Endodermal cell (in vitro differentiated cells): ENCODE data around the gene ISOC2. TPM values are rescaled to one million over a fixed set of nuclear protein-coding genes. Genes with fewer than 3 reads are reported as not detected.

ENCODE experiments used
- DNase-seq: peaks from one replicate; pipeline ENCODE4 v3.0.0-alpha.2; 2017
- H3K27ac ChIP-seq: 2 replicates; pipeline ENCODE4 v1.5.1; 2013; ENCODE audit warnings: mild to moderate bottlenecking, low read depth, low read length, moderate library complexity
- H3K27me3 ChIP-seq: 2 replicates; pipeline ENCODE4 v1.6.1; 2013; ENCODE audit warnings: mild to moderate bottlenecking, low read length, moderate library complexity; ENCODE audit not compliant: insufficient read depth, control insufficient read depth, poor library complexity, severe bottlenecking
- H3K36me3 ChIP-seq: 2 replicates; pipeline ENCODE4 v1.7.0; 2013; ENCODE audit warnings: mild to moderate bottlenecking, low read length, moderate library complexity; ENCODE audit not compliant: control insufficient read depth, insufficient read depth
- H3K4me1 ChIP-seq: one replicate; pipeline ENCODE4 v1.7.0; 2013; ENCODE audit warnings: low read length; ENCODE audit not compliant: control insufficient read depth, insufficient read depth
- H3K4me3 ChIP-seq: 2 replicates; pipeline ENCODE4 v1.5.1; 2013; ENCODE audit warnings: mild to moderate bottlenecking, low read length, moderate library complexity
- H3K9ac ChIP-seq: 2 replicates; pipeline ENCODE4 v1.6.1; 2013; ENCODE audit warnings: mild to moderate bottlenecking, low read length, moderate library complexity; ENCODE audit not compliant: poor library complexity, severe bottlenecking; ENCODE audit errors: extremely low read depth
- H3K9me3 ChIP-seq: 2 replicates; pipeline ENCODE4 v1.6.1; 2013; ENCODE audit warnings: mild to moderate bottlenecking, low read length, moderate library complexity; ENCODE audit not compliant: control insufficient read depth
- H3K27ac Mint-ChIP-seq: 2 replicates; pipeline ENCODE4 v1.8.0; 2020; ENCODE audit warnings: mixed read lengths
- H3K27me3 Mint-ChIP-seq: 2 replicates; pipeline ENCODE4 v1.8.0; 2021; ENCODE audit warnings: mild to moderate bottlenecking, mixed read lengths; ENCODE audit not compliant: insufficient read depth
- H3K36me3 Mint-ChIP-seq: 2 replicates; pipeline ENCODE4 v1.8.0; 2020; ENCODE audit warnings: low read depth, mixed read lengths
- H3K4me1 Mint-ChIP-seq: 2 replicates; pipeline ENCODE4 v1.8.0; 2020; ENCODE audit warnings: mixed read lengths
- H3K4me3 Mint-ChIP-seq: 2 replicates; pipeline ENCODE4 v1.8.0; 2020; ENCODE audit warnings: mild to moderate bottlenecking, moderate library complexity, mixed read lengths
- H3K9me3 Mint-ChIP-seq: 2 replicates; pipeline ENCODE4 v1.8.0; 2020; ENCODE audit warnings: mild to moderate bottlenecking, mixed read lengths
- WGBS, 2 experiments: methylation state at CpG; one replicate each; pipeline versions ENCODE4 v1.1.5 to v1.1.7; 2013; ENCODE audit warnings: missing lambda C conversion rate in 2 of 2, mixed read lengths in 1 of 2; ENCODE audit not compliant: insufficient coverage in 1 of 2, insufficient read length in 1 of 2; 5-methylcytosine and 5-hydroxymethylcytosine counted together
- total RNA-seq, 2 donors: library from RNA; stranded (reverse); fragmentation: NEBNext Ultra II Directional in 1 of 2; extraction: Animal tissue kit (Norgen Biotek cat#: 25700) in 1 of 2; gene quantifications; 2 replicates in 1 of 2; 3 replicates in 1 of 2; pipeline ENCODE4 v1.2.1, GENCODE V29; 2021
- TF ChIP-seq, protein P1 (sequence below): fragments of 200-600 bp; sonication (generic); conservative IDR thresholded peaks from 2 replicates; pipeline ENCODE4 v1.5.0; 2021; ENCODE audit warnings: antibody characterized with exemption, mild to moderate bottlenecking

ISOC2 gene
- total RNA-seq, 2 donors from 2014 or later, result 35.9 to 39.2 TPM

DNA sequence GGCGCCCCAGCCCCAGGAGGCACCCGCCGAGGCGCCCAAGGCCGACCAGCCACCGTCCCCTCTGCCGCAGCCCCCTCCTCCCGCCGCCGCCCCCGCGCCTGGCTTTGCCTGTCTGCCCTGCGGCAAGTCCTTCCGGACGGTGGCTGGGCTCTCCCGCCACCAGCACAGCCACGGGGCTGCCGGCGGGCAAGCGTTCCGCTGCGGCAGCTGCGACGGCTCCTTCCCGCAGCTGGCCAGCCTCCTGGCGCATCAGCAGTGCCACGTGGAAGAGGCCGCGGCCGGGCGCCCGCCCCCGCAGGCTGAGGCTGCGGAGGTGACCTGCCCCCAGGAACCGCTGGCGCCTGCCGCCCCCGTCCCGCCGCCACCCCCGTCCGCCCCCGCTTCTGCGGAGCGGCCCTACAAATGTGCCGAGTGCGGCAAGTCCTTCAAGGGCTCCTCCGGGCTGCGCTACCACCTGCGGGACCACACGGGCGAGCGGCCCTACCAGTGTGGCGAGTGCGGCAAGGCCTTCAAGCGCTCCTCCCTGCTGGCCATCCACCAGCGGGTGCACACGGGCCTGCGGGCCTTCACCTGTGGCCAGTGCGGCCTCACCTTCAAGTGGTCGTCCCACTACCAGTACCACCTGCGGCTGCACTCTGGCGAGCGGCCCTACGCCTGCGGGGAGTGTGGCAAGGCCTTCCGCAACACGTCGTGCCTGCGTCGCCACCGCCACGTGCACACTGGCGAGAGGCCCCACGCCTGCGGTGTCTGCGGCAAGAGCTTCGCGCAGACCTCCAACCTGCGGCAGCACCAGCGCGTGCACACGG is 20.9 kb upstream of the ISOC2 start:
- Mint-ChIP-seq H3K9me3 (no peaks in the 10 kb centered on the region), H3K36me3 (peaks cover 7% of the 10 kb centered on the region), H3K4me3 (no peak overlapping the region), H3K27ac (no peak overlapping the region), H3K4me1 (peaks cover 16% of the 10 kb centered on the region), H3K27me3 (no peaks in the 10 kb centered on the region)
- Histone ChIP-seq H3K27ac (no peak overlapping the region), H3K4me1 (peaks cover 10% of the 10 kb centered on the region), H3K36me3 (peaks cover 5% of the 10 kb centered on the region), H3K4me3 (no peak overlapping the region), H3K9ac (no peak overlapping the region), H3K27me3 (no peaks in the 10 kb centered on the region), H3K9me3 (no peaks in the 10 kb centered on the region)
- TF ChIP-seq, protein P1, sequence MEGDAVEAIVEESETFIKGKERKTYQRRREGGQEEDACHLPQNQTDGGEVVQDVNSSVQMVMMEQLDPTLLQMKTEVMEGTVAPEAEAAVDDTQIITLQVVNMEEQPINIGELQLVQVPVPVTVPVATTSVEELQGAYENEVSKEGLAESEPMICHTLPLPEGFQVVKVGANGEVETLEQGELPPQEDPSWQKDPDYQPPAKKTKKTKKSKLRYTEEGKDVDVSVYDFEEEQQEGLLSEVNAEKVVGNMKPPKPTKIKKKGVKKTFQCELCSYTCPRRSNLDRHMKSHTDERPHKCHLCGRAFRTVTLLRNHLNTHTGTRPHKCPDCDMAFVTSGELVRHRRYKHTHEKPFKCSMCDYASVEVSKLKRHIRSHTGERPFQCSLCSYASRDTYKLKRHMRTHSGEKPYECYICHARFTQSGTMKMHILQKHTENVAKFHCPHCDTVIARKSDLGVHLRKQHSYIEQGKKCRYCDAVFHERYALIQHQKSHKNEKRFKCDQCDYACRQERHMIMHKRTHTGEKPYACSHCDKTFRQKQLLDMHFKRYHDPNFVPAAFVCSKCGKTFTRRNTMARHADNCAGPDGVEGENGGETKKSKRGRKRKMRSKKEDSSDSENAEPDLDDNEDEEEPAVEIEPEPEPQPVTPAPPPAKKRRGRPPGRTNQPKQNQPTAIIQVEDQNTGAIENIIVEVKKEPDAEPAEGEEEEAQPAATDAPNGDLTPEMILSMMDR, result no peak
- DNase-seq, result peak; percentile 51
- 96 to 98% methylated on average over 36 to 83 of the region's 83 CpGs for WGBS, 2 experiments

DNA sequence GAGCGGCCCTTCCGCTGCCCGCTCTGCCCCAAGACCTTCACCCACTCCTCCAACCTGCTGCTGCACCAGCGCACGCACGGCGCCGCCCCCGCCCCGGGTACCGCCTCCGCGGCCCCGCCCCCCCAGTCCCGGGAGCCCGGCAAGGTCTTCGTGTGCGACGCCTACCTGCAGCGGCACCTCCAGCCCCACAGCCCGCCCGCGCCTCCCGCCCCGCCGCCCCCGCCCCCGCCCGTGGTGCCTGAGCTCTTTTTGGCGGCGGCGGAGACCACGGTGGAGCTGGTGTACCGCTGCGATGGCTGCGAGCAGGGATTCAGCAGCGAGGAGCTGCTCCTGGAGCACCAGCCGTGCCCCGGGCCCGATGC is 20.3 kb upstream of the ISOC2 start:
- TF ChIP-seq, protein P1, result no peak
- Mint-ChIP-seq H3K36me3 (peaks cover 7% of the 10 kb centered on the region), H3K4me3 (no peak overlapping the region), H3K9me3 (no peaks in the 10 kb centered on the region), H3K27ac (no peak overlapping the region), H3K27me3 (no peaks in the 10 kb centered on the region), H3K4me1 (peaks cover 13% of the 10 kb centered on the region)
- H3K9ac ChIP-seq, result no peak overlapping the region
- no peak overlapping the region for H3K27ac ChIP-seq
- peaks cover 5% of the 10 kb centered on the region for H3K36me3 ChIP-seq
- WGBS, 2 experiments, result 88 to 94% methylated on average over 7 to 35 of the region's 40 CpGs
- H3K27me3 ChIP-seq, result no peaks in the 10 kb centered on the region
- no peaks in the 10 kb centered on the region for H3K9me3 ChIP-seq
- DNase-seq, result peak; percentile 79
- H3K4me1 ChIP-seq, result peaks cover 4% of the 10 kb centered on the region
- H3K4me3 ChIP-seq, result no peak overlapping the region

DNA sequence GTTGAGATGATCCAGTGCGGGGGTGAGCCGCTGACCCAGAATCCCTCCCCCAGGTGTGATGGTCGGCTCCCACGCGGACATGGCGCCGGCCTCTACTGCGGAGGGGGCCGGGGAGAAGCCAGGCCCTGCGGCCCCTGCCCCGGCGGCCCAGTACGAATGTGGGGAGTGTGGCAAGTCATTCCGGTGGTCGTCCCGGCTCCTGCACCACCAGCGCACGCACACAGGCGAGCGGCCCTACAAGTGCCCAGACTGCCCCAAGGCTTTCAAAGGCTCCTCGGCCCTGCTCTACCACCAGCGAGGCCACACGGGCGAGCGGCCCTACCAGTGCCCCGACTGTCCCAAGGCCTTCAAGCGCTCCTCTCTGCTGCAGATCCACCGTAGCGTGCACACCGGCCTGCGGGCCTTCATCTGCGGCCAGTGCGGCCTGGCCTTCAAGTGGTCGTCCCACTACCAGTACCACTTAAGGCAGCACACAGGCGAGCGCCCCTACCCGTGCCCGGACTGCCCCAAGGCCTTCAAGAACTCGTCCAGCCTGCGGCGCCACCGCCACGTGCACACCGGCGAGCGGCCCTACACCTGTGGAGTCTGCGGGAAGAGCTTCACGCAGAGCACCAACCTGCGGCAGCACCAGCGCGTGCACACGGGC is 19.8 kb upstream of the ISOC2 start:
- peaks cover 7% of the 10 kb centered on the region for H3K36me3 Mint-ChIP-seq
- H3K4me3 ChIP-seq, result no peak overlapping the region
- H3K27ac Mint-ChIP-seq, result no peak overlapping the region
- H3K27me3 ChIP-seq, result no peaks in the 10 kb centered on the region
- TF ChIP-seq, protein P1, result no peak
- peaks cover 5% of the 10 kb centered on the region for H3K36me3 ChIP-seq
- H3K9me3 ChIP-seq, result no peaks in the 10 kb centered on the region
- no peaks in the 10 kb centered on the region for H3K27me3 Mint-ChIP-seq
- no peak for DNase-seq
- no peaks in the 10 kb centered on the region for H3K4me1 ChIP-seq
- no peak overlapping the region for H3K4me3 Mint-ChIP-seq
- peaks cover 12% of the 10 kb centered on the region for H3K4me1 Mint-ChIP-seq
- H3K27ac ChIP-seq, result no peak overlapping the region
- H3K9ac ChIP-seq, result no peak overlapping the region
- no peaks in the 10 kb centered on the region for H3K9me3 Mint-ChIP-seq
- 93 to 96% methylated on average over 20 to 51 of the region's 52 CpGs for WGBS, 2 experiments
